H9 (cell line): Measurements from ENCODE around the gene IFIH1. TPM values are rescaled to one million over a fixed set of nuclear protein-coding genes. Genes with fewer than 3 reads are reported as not detected.

Experiments used
- DNase-seq: peaks from one replicate; pipeline ENCODE4 v3.0.0-alpha.2; 2017
- H2AFZ ChIP-seq: one replicate; pipeline ENCODE4 v1.6.1; 2013; ENCODE audit warnings: mild to moderate bottlenecking, low read length, control low read depth, moderate library complexity
- H2AK5ac ChIP-seq: 2 replicates; pipeline ENCODE4 v1.6.1; 2013; ENCODE audit warnings: low read length, control low read depth, mixed read lengths; ENCODE audit not compliant: insufficient read length
- H2BK120ac ChIP-seq: one replicate; pipeline ENCODE4 v1.6.1; 2013; ENCODE audit warnings: low read depth, mild to moderate bottlenecking, low read length, control low read depth, inconsistent platforms; ENCODE audit not compliant: poor library complexity, severe bottlenecking
- H2BK12ac ChIP-seq: 2 replicates; pipeline ENCODE4 v1.6.1; 2013; ENCODE audit warnings: low read length, control low read depth, mixed read lengths, low read depth; ENCODE audit not compliant: insufficient read length
- H2BK15ac ChIP-seq: 2 replicates; pipeline ENCODE4 v1.6.1; 2013; ENCODE audit warnings: low read depth, low read length, control low read depth
- H2BK20ac ChIP-seq: one replicate; pipeline ENCODE4 v1.6.1; 2013; ENCODE audit warnings: low read depth, mild to moderate bottlenecking, low read length, control low read depth, inconsistent platforms; ENCODE audit not compliant: poor library complexity, severe bottlenecking
- H2BK5ac ChIP-seq: 2 replicates; pipeline ENCODE4 v1.6.1; 2013; ENCODE audit warnings: low read length, control low read depth, mixed read lengths; ENCODE audit not compliant: insufficient read length
- H3K14ac ChIP-seq: 2 replicates; pipeline ENCODE4 v1.6.1; 2013; ENCODE audit warnings: low read length, control low read depth; ENCODE audit not compliant: insufficient read depth
- H3K18ac ChIP-seq: 2 replicates; pipeline ENCODE4 v1.6.1; 2013; ENCODE audit warnings: low read depth, mild to moderate bottlenecking, mixed read lengths, low read length, control low read depth; ENCODE audit not compliant: insufficient read length
- H3K23ac ChIP-seq: 2 replicates; pipeline ENCODE4 v1.6.1; 2013; ENCODE audit warnings: low read length, control low read depth, mixed read lengths, low read depth; ENCODE audit not compliant: insufficient read length
- H3K23me2 ChIP-seq: 2 replicates; pipeline ENCODE4 v1.6.1; 2013; ENCODE audit warnings: low read depth, mild to moderate bottlenecking, mixed read lengths, low read length, control low read depth; ENCODE audit not compliant: insufficient read length, poor library complexity, severe bottlenecking
- H3K27ac ChIP-seq: 2 replicates; pipeline ENCODE4 v1.5.1; 2013; ENCODE audit warnings: low read length, control low read depth, mixed read lengths, low read depth; ENCODE audit not compliant: insufficient read length
- H3K27me3 ChIP-seq: 2 replicates; pipeline ENCODE4 v1.6.1; 2013; ENCODE audit warnings: low read length, control low read depth, inconsistent platforms; ENCODE audit not compliant: insufficient read depth
- H3K4ac ChIP-seq: 2 replicates; pipeline ENCODE4 v1.6.1; 2013; ENCODE audit warnings: low read depth, mild to moderate bottlenecking, control low read depth, inconsistent platforms, low read length, moderate library complexity
- H3K4me1 ChIP-seq: 2 replicates; pipeline ENCODE4 v1.6.1; 2013; ENCODE audit warnings: low read length, control low read depth, inconsistent platforms; ENCODE audit not compliant: insufficient read depth
- H3K4me2 ChIP-seq: 2 replicates; pipeline ENCODE4 v1.6.1; 2013; ENCODE audit warnings: low read length, control low read depth, mixed read lengths; ENCODE audit not compliant: insufficient read length, insufficient read depth
- H3K56ac ChIP-seq: 2 replicates; pipeline ENCODE4 v1.6.1; 2013; ENCODE audit warnings: low read depth, mild to moderate bottlenecking, mixed read lengths, low read length, control low read depth; ENCODE audit not compliant: insufficient read length
- H3K79me1 ChIP-seq: 2 replicates; pipeline ENCODE4 v1.6.1; 2013; ENCODE audit warnings: low read depth, mild to moderate bottlenecking, moderate library complexity, low read length, control low read depth, inconsistent platforms; ENCODE audit not compliant: insufficient read depth, poor library complexity, severe bottlenecking
- H3K79me2 ChIP-seq: 2 replicates; pipeline ENCODE4 v1.6.1; 2013; ENCODE audit warnings: low read length, control low read depth, inconsistent platforms; ENCODE audit not compliant: insufficient read depth
- H3K9ac ChIP-seq: 2 replicates; pipeline ENCODE4 v1.6.1; 2013; ENCODE audit warnings: low read length, control low read depth, mixed read lengths; ENCODE audit not compliant: insufficient read length; ENCODE audit errors: extremely low read depth
- H3K9me3 ChIP-seq: one replicate; pipeline ENCODE4 v1.6.1; 2013; ENCODE audit warnings: low read depth, low read length, inconsistent platforms; ENCODE audit not compliant: control insufficient read depth
- H3T11ph ChIP-seq: one replicate; pipeline ENCODE4 v1.6.1; 2013; ENCODE audit warnings: mild to moderate bottlenecking, low read length, control low read depth, inconsistent platforms
- H4K20me1 ChIP-seq: one replicate; pipeline ENCODE4 v1.6.1; 2013; ENCODE audit not compliant: control insufficient read depth, insufficient read length, insufficient read depth
- H4K5ac ChIP-seq: 2 replicates; pipeline ENCODE4 v1.6.1; 2013; ENCODE audit warnings: low read depth, mild to moderate bottlenecking, mixed read lengths, low read length, control low read depth; ENCODE audit not compliant: insufficient read length
- H4K8ac ChIP-seq: replicated peaks from 2 replicates; pipeline ENCODE4 v1.6.1; 2013; ENCODE audit warnings: low read length, control low read depth, mixed read lengths, low read depth; ENCODE audit not compliant: insufficient read length
- H4K91ac ChIP-seq: 2 replicates; pipeline ENCODE4 v1.6.1; 2013; ENCODE audit warnings: low read depth, mild to moderate bottlenecking, moderate library complexity, mixed read lengths, low read length, control low read depth; ENCODE audit not compliant: insufficient read length
- H3K27ac Mint-ChIP-seq, 3 experiments: 2 replicates in 2 of 3; 3 replicates in 1 of 3; pipeline ENCODE4 v1.8.0; 2020 to 2021; ENCODE audit warnings: mixed read lengths in 3 of 3, mild to moderate bottlenecking in 1 of 3, moderate library complexity in 1 of 3
- H3K27me3 Mint-ChIP-seq: 2 replicates; pipeline ENCODE4 v1.8.0; 2021; ENCODE audit warnings: low read depth, mild to moderate bottlenecking, moderate library complexity, mixed read lengths
- H3K36me3 Mint-ChIP-seq, 3 experiments: 2 replicates in 2 of 3; 3 replicates in 1 of 3; pipeline ENCODE4 v1.8.0; 2020 to 2021; ENCODE audit warnings: low read depth in 3 of 3, mixed read lengths in 3 of 3; ENCODE audit not compliant: insufficient read depth in 1 of 3
- H3K4me1 Mint-ChIP-seq, 2 experiments: 2 replicates each; pipeline ENCODE4 v1.8.0; 2020; ENCODE audit warnings: mixed read lengths in 2 of 2
- H3K4me3 Mint-ChIP-seq, 2 experiments: 2 replicates in 1 of 2; 3 replicates in 1 of 2; pipeline ENCODE4 v1.8.0; 2020 to 2021; ENCODE audit warnings: mild to moderate bottlenecking in 2 of 2, mixed read lengths in 2 of 2, moderate library complexity in 1 of 2
- H3K9me3 Mint-ChIP-seq, 2 experiments: 2 replicates in 1 of 2; 3 replicates in 1 of 2; pipeline ENCODE4 v1.8.0; 2020; ENCODE audit warnings: mild to moderate bottlenecking in 2 of 2, mixed read lengths in 2 of 2, moderate library complexity in 1 of 2
- CTCF ChIP-seq: fragments of 200-600 bp; sonication (generic); conservative IDR thresholded peaks from 3 replicates; pipeline ENCODE4 v1.8.0; 2021; ENCODE audit warnings: antibody characterized with exemption, mild to moderate bottlenecking
- WGBS: extraction: QIAGEN DNeasy Blood & Tissue Kit; methylation state at CpG from one replicate; pipeline ENCODE4 v1.1.7; 2013; ENCODE audit warnings: missing lambda C conversion rate, low lambda C conversion rate, mixed read lengths; ENCODE audit not compliant: insufficient read length; ENCODE audit errors: extremely low coverage; 5-methylcytosine and 5-hydroxymethylcytosine counted together
- long read RNA-seq: library from polyadenylated mRNA; unstranded; transcript quantifications from one replicate; pipeline ENCODE4 v2.0.0, GENCODE V29; 2020
- total RNA-seq: library from RNA; stranded (reverse); gene quantifications from 2 replicates; pipeline ENCODE4 v1.2.1, GENCODE V29; 2021

The IFIH1 gene
- total RNA-seq, result 0.81 and 1.1 TPM in 2 replicates
- long read RNA-seq, partial matches to known transcripts, result 2 of 4 reads
- long read RNA-seq, other reads (novel, unspliced or antisense), result 0 of 4 reads

GRCh38 chr2:162318328-162319180, at the start of gene IFIH1:
IFIH1 (minus strand) TSS chr2:162318684; CDS start chr2:162318307, 377 bp downstream.
- H4K91ac ChIP-seq, result no peak within 1 kb of the TSS
- Mint-ChIP-seq H3K4me1 (peaks cover 21 to 23% of the 10 kb centered on the region in 2 experiments), H3K9me3 (no peaks in the 10 kb centered on the region), H3K36me3 (peaks cover 0 to 4% (median 0%) of the 10 kb centered on the region in 3 experiments; a peak in 1 of 7 replicates), H3K4me3 (peak within 1 kb of the TSS; percentile 88 to 90), H3K27me3 (peaks cover 28% of the 10 kb centered on the region), H3K27ac (0 out of 7 replicates have a peak within 1 kb of the TSS, but pooled peaks of 1 of the 3 experiments have one; percentile 61)
- no peaks in the 10 kb centered on the region for H3K9me3 ChIP-seq
- no peak within 1 kb of the TSS for H2BK12ac ChIP-seq
- peak; percentile 41; the same call in 2 of the 3 replicates for TF ChIP-seq CTCF
- peak within 1 kb of the TSS; percentile 70 for H3K14ac ChIP-seq
- no peak within 1 kb of the TSS for H4K5ac ChIP-seq
- H4K8ac ChIP-seq, result no peak within 1 kb of the TSS
- H3K27me3 ChIP-seq, result no peaks in the 10 kb centered on the region
- peak within 1 kb of the TSS; percentile 66 for H3K18ac ChIP-seq
- no peak within 1 kb of the TSS for H3K27ac ChIP-seq
- no peak within 1 kb of the TSS for H2AK5ac ChIP-seq
- no peaks in the 10 kb centered on the region for H4K20me1 ChIP-seq
- no CpG with 5 or more reads among the region's 45 CpGs for WGBS
- no peak within 1 kb of the TSS for H2BK120ac ChIP-seq
- H2BK15ac ChIP-seq, result no peak within 1 kb of the TSS
- H3K9ac ChIP-seq, result peak within 1 kb of the TSS; percentile 42
- peaks cover 8% of the 10 kb centered on the region for H3K23me2 ChIP-seq
- H3T11ph ChIP-seq, result no peak within 1 kb of the TSS
- DNase-seq, result peak; percentile 73
- no peaks in the 10 kb centered on the region for H3K79me2 ChIP-seq
- peak within 1 kb of the TSS; percentile 99 for H2AFZ ChIP-seq
- no peaks in the 10 kb centered on the region for H3K4me1 ChIP-seq
- H2BK20ac ChIP-seq, result no peak within 1 kb of the TSS
- no peaks in the 10 kb centered on the region for H3K79me1 ChIP-seq
- H3K23ac ChIP-seq, result no peak within 1 kb of the TSS
- no peak within 1 kb of the TSS for H2BK5ac ChIP-seq
- H3K56ac ChIP-seq, result no peak within 1 kb of the TSS
- H3K4me2 ChIP-seq, result peak within 1 kb of the TSS; percentile 96
- no peak within 1 kb of the TSS for H3K4ac ChIP-seq
